GM18508 (cell line): ENCODE measurements around the gene TNS4.

Experiments
- ATAC-seq: cut with Tn5 transposase; IDR thresholded peaks from one replicate; pipeline ENCODE4 v1.9.1; 2021; ENCODE audit warnings: moderate number of reproducible peaks; ENCODE audit not compliant: insufficient read depth, unreplicated experiment

The TNS4 gene

DNA sequence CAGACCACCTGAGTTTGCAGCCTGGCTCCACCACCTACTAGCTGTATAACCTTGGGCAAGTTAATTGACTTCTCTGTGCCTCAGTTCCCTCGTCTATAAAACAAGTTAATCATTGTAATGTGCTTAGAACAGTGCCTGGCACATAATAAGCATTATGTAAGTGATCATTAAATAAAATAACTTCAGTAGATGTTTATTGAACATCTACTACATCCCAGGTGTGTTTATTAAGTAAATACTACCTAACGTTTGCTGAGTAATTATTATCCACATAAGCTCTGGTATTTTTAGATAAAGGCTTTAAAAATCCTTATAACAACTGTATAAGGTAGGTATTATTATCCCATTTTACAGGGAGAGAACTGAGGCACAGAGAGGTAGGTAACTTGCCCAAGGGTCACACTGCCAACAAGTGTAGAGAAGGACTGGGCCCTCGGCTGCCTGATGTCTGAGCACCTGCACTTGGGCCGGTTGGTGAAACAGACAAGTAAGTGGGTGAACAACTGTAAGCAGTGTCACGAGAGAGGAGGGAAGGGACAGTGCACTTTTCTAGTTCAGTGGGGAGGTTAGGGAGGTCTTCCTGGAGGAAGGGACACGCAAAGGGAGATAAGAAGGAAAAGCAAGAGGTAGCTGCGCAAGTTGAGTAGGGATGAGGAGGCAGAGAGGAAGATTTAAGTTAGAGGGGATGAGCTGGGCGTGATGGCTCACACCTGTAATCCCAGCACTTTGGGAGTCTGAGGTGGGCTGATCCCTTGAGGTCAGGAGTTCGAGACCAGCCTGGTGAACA is 4.6 kb downstream of the TNS4 start:
- no peak for ATAC-seq

DNA sequence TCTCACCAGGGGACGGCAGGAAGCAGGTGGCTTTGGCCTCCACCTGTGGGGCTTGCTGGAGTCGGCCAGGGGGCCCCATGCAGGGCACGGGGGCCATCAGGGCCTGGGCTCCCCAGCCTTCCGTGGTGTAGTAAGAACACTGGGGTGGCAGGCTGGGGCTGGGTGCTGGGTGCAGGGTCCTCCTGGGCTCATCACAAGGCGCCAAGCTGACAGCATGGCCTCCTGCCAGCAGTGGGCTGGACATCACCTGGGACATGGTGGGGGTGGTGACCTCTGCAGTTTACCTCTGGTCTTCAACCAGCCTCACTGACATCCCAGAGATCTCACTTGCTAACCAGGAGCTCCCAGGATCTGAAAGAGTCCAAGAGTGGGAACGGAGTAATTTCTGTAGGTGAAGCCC is 5.3 kb downstream of the TNS4 start:
- ATAC-seq = no peak

DNA sequence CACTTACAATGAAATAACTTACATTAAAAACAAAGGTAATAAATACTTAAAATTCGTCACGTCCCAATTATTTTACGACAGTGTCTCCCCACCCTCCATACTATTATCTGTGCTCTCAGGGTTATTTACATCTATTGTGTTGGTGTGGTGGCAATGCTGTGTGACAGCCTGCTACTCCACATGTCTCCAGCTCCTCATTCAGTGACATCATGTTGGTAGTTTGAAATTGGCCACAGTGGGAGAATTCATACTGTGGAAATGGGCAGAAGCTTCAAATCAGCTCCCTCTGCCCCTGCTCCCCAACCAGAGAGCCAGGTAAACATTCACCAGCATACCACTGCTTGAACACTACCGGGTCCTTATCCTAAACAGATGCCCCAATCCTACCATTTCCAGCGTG is 6.3 kb downstream of the TNS4 start:
- ATAC-seq = no peak

DNA sequence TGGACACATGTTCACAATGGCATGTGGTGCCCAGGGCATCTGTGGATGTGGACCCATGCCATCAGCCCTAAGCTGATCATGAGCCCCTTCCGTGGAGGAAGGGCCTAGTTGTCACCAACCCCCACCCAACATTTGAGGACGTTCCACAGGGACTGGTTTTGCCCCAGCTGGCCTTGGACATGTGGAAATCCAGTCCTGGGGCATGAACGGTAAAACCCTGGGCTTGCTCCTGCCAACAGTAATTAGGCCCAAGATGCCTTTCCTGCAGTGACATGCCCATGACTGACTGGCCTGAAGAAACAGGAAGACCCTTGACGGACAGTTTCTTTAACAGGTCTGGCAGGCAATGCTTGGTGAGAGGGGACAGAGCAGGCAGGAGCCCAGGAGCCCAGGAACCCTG is 7.7 kb downstream of the TNS4 start:
- no peak for ATAC-seq

DNA sequence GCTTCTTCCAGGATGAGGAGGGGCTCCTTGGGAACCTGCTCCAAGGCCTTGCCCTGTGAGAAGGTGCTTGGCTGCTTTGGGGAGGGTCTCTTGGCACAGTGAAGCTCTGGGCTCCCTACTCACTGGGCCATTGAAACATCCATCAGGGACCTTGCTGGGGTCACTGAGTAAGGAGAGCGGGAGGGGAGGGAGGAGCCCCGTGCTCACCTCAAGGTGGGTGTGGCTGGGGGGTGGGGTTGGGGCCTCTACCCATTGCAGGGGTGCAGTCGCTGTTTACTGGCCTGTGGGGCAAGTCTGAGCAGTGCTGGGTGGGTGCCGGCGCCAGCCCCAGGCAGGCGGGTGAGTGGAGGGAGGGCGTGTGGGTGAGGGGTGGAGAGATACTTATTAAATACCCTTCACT is 9.9 kb downstream of the TNS4 start:
- no peak for ATAC-seq

DNA sequence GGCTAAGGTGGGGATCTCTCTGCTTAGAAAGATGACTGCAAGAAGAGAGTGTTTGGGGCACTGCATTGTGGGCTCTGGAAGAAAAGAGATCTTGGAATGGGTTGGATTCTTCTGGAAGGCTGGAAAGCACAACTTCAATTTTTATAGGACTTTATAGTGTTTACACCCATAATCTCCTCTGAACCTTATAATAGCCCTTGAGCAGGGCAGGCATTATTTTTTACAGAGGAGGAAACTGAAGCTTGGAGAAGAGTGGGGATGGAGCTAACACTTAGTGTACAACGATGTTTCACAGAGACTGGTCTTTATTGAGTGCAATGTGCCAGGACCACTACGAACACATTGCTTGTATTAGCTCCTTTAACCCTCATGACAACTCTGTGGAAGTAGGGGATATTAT is 10.4 kb downstream of the TNS4 start:
- ATAC-seq = no peak

DNA sequence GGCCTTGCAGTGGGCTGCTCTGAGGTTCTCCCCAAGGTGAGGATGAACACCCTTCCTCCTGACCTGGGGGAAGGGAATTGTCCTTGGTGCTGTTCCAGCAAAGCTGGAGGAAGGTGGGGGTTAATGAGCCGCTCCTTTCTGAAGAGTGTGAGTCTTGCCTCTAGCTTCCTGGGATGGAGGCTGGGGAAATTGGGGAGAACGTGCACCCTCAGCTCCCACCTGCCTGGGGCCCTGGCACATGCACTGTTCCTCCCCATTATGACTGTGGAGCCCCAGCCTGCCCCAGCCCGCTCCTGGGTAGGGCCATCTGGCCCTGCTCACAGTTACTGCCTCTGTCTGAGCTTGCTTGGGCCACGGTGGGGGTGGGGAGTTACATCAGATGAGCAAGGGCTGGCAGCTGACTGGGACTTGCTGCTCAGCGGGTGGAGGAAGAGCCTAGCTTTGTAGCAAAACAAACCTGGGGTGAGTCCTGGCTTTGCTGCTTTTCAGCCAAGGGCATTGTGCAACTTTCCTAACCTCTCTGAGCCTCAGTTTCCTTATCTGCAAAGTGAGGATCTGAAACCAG is 11.1 kb downstream of the TNS4 start:
- no peak for ATAC-seq

DNA sequence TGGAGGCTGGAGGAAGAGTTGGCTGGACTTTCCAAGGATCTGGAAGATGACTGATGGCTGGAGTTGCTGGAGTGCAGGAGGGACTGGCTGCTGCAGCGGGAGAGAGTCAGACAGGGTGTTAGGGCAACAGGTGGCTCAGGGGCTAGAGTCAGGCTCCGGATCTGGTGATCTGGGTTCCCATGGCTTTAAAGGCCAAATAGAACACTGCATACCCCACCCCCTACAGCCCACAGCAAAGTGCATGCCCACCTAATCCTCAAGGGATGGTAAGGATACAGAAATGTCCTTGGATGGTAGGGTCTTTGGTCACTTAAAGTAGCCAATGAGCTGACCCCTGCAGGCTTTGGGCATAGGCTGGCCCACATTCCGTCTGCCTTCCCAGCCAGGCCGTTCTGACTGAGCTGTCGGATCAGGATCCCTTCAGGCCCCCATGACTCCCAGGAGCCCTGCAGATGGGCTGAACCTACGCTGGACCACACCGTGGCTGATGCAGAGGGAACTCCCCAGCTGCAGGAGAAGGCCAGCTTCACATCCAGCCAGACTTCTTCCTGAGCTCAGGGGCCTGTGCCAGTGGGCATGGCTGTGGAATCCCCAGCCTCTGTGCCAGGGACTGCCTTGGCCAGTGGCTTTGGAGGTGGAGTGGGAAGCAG is 13.9 kb downstream of the TNS4 start:
- ATAC-seq = no peak

DNA sequence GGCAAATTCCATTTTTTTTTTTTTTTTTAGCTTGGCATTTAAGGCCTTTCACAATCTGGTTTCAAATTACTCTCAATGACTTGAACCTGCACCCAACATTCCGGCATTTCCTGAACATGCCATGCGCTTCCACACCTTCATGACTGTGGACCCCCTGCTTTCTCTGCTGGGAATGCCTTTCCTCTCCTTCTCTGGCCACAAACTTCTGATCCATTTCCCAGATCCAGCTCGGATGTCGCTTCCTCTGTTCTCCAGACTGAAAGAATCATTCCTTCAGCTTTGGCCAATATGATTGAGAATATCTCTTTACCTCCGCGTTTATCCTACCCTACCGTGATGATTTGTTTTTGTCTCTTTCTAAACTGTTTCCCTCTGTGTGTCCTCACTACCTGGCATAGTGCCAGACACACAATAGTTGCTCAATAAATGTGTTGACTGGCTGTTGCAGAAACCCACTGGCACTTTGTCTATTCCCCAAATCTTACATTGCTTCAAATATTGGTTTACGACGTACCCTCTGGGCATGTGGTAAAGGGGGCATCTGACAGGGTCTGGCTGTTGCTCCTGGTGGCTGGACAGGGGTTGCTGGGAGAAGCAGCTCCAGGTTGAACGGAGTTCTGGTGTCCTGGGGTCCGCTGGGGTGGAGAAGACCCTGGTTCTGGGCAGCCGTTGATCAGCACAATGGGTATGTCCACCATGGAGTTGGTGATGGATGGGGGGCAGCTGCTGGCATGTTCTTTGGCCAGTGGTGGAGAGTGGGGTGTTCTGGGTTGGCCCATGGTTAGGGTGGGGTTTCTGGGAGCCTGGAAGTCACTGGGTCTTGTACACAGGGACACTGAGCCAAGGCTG is 14.7 kb downstream of the TNS4 start:
- ATAC-seq = no peak

DNA sequence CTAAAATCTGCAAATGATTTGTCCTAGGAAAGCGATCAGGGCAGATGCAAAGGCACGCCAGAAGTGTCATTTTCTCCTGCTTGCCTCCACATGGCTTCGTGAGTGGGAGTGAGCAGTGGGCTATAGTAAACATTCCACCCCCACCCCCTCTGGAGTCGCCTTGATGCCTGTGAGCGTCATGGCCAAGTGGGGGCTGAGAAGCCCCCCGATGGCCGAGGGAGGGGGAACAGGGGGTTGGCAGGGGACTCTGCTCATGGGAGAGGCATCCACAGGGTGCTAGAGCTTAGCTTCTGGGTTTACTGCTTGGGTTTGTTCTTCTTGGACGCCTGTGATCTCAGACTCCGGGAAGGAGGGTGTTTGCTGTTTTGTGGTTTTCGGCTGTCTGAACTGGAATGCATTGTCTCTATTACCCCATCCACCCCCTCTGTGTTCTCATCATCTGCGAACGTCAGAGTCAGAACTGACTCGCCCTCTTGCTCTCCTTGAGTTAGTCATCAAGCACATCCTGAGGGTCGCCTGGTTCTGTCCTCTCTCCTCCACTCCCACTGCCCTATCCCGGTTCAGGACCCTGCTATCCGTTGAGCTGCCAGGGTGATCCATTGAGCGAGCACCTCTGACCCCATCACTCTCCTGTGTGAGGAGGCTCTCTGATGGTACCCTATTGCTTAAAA is 15.4 kb downstream of the TNS4 start:
- no peak for ATAC-seq

DNA sequence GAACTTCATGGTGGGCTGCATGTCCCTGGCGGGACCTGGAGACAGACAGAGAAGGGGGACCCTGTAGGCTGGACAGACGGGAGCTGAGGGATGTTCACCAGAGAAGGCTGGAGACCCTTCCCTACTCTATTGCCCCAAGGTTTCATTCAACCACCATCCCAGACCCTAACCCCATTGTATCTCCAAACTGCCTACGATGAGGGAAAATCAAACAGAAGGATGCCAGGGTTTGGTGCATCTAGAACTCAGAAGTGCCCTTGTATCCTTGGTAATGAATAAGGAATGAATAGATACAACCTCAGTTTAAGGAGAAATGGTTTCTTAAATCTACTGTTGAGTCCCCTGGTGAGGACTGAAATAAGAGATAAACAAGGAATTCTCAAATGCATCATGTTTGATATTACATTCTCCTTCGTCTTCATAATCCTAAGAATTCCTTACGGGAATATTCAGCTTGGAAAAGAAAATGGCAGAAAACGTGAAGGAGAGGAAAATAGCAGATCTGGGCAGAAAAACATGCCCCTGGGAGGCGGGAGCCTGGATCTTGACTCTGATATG is 16.4 kb downstream of the TNS4 start:
- no peak for ATAC-seq

DNA sequence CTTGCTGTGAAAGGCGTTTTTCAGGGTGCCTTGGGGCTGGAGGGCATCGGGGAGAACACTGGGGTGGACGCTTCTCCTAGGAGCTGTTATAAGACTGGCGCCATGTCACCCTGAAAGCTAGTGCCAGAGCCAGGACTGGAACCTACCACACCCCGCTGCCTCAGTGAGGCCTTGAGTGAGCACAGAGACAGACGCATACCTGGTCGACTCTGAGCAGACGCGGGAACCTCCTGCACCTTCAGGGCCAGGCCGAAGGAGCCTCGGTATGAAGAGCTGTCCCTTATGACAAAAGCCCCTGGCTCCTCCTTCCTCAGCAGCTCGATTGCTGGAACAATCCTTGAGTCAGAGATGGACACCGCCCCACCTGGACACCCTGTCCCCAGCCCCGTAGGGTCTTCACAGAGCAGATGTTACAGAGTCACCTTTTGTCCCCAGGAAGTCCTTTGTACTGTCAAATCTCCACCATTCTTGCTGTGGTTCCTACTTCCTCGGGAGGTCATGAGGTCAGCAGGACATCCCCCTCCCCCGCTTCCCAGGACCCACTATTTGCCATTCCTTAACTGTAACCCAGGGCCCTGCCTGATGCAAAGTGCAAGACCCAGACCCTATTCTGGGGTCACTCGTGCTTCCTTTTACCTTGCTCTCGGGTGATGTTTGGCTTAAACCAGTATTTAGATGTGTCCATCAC is 17.0 kb downstream of the TNS4 start:
- no peak for ATAC-seq

DNA sequence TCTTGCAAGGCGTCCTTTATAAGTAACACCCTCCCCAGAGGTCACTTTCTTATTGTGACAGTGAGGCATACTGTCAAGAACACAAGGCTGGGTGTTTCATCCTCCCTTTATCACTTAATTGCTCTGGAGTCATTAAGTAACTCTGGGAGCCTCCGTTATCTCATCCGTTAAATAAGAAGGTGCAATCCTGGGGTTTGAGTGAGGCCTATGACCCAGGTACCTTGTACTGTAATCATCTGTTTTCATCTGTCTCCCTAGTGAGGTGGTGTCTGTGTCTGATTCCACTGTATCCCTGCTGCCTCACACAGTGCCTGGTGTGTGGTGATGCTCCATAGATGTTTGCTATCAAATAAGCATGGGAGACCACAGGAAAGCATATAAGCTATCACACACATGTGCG is 17.7 kb downstream of the TNS4 start:
- ATAC-seq = no peak

DNA sequence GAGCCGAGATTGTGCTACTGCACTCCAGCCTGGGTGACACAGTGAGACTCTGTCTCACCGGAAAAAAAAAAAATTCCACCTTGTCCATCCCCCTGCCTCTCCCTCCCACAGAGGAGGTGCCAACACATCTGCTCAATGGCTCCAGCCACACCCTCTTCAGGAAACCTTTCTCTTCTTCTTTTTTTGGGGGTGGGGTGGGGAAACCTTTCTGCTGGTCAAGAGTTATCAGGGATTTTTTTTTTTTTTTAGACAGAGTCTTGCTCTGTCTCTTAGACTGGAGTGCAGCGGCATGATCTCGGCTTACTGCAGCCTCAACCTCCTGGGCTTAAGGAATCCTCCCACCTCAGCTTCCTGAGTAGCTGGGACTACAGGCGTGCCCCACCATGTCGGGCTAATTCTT is 18.7 kb downstream of the TNS4 start:
- no peak for ATAC-seq

DNA sequence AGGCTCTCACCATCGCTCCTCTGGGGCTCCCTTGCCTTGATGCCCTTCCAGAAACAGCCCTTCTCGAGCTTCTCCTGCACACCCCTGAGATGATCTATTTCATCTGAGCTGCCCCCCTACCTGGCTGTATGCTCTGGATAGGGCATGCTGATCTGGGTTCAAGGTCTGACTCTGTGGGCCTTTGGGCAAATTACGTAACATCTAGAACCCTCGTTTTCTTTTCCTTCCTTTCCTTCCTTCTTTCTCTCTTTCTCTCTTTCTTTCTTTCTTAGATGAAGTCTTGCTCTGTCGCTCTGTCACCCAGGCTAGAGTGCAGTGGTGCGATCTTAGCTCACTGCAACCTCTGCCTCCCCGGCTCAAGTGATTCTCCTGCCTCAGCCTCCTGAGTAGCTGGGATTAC is 20.3 kb downstream of the TNS4 start:
- no peak for ATAC-seq

DNA sequence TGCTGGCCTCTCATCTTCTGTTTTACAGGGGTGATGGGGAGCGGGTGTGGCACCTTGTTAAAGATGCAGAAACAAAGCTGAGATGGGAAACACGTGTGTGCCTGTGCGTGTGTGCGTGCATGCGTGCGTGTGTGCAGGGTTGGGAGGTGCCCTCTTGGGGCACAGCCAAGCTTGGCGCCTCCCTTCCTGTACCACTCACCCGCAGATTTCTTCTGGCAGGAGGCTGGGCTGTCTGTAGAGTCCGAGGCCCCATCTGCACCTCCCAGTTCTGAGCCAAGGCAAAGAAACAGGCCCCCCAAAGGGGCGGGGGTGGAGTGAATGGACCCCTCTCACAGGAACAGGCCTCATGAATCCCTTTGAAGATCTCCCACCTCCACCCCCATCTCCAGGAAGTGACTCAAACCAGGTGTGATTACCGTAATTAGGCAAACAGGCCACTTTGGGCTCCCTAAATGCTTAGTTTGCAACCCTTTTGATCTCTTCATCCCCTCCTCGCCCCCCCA is 20.9 kb downstream of the TNS4 start:
- no peak for ATAC-seq

DNA sequence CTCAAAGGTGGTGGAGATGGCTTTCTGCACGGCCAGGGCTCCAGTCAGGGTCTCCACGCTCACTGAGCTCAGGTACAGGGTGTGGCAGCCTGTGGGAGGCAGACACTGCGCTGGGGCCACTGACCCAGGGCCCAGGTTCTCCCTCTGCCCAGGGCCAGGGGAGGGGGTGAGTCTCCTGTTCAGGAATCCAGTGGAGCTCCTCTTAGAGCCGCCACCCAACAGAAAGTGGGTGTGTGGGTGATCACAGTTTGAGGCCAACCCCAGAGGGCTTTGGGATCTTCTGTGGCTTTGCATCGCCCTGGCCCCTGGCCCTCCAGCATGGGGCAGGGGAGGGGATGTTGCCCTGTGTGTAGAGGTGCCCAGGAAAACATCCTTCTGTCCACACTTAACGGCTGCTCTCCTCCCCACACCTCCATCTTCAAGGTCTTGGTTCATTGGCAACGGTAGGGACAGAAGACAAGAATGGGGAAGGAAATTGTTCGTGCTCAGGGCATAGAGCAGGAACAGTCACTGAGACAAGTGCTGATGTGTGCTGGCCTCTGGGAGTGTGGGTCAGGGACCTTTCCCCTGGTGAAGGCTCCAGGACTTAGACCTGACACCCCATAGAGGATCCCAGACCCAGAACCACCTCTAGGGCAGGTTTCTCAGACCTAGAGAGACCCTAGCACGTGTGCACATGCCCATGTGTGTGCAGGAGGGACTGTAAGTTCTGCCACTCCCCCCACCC is 21.5 kb downstream of the TNS4 start:
- ATAC-seq = no peak

DNA sequence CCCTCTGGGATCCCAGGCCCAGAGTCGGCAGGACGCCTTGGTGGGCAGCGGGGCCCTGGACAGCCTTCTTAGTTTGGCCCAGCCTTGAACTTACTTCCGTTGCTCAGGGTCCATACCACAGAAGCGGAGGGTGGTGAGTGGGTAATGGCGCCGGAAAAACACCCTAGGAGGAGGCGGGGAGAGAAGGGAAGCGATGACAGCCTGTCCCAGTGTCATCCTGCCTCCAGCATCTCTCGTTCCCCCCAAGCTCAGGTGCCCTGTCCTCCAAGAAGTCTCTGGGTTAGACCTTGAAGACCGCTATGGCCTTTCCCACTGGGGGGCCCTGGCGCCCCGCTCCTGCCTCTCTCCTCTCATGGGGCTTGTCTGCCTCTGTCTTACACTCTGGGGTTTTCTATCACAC is 22.9 kb downstream of the TNS4 start:
- no peak for ATAC-seq

DNA sequence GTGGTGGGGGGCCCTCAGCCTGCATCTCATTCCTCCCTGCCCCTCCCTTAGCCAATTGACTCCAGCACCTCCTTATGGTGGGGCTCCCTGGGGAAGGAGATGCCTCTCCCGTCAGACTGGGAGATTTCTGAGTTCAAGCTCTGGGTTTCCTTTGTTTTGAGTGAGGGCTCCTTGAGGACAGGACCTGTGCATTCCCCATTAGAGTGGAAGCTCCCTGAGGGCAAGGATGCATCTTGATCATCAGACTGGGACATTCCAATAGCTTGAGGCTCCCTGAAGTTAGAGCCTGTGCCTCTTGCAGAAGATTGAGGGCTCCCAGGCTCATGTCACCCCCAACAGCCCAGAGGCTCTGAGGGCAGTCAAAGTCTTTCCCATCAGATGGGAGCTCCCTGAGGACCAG is 23.6 kb downstream of the TNS4 start:
- no peak for ATAC-seq
